ENCODE data around the gene CFAP61.

Gene CFAP61

DNA sequence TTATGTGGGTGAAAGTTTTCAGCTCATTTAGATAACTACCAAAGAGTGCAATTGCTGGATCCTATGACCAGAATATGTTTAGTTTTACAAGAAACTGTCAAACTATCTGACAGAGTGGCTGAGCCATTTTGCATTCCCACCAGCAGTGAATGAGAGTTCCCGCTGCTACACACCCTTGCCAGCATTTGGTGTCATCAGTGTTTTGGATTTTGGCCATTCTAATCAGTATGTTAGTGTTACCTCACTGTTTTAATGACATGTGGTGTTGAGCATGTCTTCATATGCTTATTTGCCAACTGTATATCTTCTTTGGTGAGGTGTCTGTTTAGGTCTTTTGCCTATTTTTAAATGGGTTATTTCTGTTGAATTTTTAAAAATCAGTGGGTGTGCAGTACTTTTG lies 120.9 kb downstream of the CFAP61 start:
- DNase-seq (ENCODE audit: low read depth): no peak

DNA sequence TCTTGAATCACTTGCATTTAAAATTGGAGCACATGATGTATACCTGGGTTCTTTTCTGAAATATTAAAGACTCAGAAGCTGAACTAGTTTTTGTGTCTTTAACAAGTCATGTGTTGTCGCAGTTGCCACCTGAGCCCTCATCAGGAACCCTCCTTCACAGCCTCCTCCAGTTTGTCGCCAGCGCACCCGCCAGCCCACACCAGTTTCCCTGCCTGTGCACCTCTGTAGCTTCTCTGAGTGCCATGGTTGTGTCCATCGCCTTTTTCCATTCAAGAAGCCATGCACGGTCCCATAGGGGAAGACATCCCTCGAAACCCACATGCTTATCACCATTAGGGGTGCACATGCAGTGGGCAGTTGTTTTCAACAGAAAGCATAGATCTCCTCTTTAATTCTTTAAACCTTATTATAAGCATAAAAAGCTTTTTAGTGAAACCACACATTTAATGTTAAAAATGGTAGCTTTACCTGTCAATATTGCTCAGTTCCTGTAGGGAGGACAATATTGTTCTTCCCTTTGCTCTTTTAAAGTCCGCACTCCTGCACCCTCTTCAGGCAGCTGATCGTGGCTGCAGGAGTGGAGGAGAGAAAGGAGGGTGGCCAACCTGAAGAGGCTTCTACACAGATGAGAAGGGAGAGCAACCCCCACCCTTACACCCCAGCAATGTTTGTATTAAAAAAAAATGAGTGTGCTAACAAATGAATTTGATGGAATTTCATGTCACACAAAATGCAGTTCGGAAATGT lies 121.9 kb downstream of the CFAP61 start:
- DNase-seq (ENCODE audit: low read depth): no peak

DNA sequence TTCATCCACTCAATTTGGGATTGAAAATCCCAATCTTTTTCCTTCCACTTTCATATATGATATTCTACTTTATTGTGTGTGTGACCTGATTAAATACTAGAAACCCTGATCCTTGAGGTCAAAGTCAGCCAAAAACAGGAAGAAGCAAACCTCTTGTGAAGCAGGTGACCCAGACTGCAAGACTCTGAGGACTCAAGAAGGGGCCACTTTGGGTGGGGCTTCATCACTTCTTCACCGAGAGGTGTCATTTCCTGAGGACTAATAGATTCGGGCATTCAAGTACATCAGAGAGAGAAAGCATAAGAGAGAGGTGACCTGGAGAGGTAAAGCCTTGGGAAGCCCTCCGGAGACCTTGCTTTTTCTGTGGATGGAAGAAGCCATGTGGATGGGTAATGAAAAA lies 129.0 kb downstream of the CFAP61 start:
- DNase-seq (ENCODE audit: low read depth): no peak

DNA sequence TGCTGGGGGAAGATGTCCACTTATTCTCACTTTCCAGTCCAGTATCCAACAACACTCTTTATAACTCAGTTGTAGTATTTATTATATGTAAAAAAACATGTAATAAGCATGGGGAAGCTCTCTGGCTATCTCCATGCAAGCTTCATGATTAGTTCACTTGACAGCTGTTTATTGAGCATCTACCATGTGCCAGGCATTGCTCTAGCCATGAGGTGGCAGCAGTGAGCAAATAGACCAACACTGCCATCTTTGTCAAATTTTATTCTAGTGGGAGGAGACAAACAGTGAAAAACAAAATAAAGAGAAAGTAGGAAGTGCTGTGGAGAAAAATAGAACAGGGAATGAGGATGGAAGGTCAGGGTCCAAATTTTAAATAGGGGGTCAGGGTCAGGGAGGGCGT lies 131.8 kb downstream of the CFAP61 start:
- peak; percentile 8 for DNase-seq (ENCODE audit: low read depth)

DNA sequence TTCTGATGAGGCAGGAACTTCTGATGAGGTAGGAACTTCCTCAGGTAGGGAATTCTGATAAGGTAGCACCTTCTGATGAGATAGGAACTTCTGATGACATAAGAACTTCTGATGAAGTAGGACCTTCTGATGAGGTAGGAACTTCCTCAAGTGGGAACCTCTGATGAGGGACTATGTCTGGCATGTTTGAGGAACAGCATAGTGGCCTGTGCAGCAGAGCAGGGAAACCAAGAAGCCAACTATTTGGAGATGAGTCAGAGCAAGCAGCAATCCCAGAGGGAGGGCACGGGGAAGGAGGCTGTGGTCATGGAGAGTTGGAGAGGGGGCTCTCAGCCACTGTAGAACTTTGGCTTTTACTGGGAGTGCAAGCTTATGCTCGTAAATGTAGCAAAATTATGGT lies 132.4 kb downstream of the CFAP61 start:
- no peak for DNase-seq (ENCODE audit: low read depth)

DNA sequence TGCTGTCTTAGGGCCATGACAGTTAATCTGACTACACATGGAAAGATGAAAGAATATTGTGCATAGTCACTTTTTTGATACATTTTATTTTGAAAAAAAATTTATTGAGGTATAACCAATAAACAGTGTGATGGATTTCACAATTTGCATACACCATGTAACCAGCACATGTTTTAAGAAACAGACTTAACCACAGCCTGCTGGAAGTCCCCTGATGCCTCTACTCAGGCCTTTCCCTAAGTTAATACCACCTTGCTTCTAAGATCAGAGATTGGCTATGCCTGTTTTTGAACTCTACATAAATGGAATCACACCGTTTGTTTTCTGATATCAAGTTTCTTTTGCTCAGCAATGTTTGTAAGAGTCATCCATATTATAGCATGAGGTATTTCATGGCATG lies 136.3 kb downstream of the CFAP61 start:
- DNase-seq (ENCODE audit: low read depth): no peak

DNA sequence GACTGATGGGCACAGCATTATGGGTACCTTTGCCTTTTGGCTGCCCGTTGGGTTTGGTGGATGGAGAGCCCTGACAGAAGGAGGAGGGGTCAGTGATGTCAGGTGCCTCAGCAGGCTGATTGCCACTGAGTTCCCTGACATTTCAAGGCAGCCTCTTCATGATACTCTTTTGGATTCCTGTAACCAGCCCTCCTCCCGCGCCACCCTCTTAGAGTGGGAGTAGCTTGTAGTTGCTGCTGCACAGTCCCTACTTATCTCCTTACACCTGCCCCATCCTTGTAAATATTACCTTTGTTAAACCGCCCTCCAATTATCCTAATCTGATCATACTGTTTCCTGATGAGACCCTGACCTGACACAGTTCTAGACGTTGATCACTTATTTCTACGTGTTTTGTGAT lies 140.0 kb downstream of the CFAP61 start:
- no peak for DNase-seq (ENCODE audit: low read depth)

DNA sequence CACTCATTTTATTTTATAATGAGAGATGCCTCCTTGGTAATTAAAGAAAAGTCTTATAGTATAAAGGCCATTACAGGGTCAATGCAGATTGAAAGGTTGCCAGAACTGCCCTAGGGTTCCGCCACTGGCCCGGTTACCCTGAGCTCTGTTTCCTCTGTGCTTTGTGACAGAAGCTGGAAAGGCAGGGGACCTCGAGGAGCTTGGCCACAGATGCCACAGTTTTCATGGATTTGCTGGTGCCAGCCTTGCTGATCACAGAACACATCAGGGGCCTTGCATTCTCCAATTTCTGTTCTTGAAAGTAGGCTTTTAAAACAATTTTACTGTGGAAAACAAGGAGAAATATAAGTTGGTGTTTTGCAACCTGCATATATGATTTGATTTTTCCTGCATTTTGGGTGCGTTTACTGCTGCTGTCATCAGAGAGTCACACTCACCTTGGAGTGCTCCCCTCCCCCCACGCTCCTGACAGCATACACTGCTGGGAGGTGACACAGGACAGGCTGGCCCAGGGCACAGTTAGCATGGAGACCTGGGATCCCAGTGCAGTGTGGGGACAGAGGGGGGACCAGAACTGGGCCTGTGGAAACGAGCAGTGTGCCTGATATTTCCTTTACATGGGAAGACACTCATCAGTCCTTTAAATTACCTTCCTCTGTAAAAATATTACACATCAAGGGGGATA lies 142.8 kb downstream of the CFAP61 start:
- DNase-seq (ENCODE audit: low read depth): no peak

DNA sequence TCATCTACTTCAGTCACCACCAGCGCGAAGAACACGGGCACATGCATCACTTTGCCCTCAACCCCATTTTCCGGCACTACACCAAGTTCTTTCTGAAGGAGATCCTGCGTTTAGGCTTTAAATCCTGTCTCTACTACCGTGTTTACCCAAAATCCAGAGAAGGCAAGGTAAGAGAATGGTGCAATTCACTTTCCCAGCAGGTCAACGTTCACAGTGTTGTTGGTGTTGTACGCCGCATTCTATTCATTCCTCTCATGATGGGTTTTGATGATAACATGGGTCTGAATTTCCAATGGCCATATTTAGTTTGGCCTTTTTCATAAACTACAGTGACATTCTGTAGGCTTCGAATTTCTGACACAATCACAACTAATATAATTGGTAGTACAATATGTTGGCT lies 144.3 kb downstream of the CFAP61 start:
- no peak for DNase-seq (ENCODE audit: low read depth)

DNA sequence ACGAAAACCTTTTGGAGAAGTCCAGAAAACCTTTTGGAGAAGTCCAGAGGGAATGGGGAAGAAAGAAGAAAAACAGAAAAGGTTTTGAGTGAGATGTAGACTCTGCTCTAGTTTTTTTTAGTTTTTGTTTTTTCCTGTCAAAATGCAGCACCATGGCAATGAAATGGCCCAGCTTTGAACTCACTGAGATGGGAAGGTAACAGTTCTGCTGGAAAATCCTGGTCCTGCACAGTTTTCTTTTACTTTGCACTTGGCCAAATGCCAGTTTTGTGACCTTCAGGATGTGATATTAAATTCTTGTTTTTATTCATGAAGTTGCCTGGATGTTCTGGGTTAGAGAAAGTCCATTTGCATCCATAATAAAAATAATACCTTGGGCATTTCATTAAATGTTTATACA lies 145.7 kb downstream of the CFAP61 start:
- DNase-seq (ENCODE audit: low read depth): no peak

DNA sequence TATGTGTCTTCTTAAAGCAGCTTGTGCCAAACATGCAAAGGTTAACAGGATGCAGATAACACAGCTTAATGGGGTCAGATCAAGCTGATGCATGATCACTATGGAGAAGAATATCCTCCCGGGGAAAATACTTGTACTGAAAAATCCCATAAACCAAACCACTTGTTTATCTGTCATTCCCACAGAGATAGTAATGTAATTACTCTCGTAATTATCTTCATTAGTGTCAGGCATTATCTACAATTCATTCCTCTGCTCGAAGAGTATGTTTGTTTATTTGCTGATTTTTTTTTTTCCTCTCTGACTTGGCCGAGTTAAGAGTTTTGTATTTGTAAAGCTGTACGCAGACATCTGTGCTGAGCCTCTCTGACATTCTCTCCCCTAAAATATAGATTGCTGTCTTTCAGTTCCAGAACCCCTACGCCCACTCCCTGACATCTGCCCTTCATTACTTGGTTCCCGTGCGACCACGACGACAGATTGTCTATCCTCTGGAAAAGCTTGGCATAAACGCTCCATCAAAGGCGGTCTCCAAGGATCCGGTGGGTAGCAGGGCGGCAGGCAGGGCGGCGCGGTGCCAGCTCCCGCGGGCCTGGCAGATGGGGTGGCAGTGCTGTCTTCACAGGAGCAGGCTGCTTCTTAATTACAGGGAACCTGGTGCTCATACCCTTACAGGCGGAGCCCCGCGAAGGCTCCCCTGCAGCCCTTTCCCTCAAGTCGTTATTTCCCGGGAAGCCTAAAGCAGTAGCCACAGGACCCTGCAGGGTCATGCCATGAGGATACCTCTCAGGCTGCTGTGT lies 147.2 kb downstream of the CFAP61 start:
- no peak for DNase-seq (ENCODE audit: low read depth)

DNA sequence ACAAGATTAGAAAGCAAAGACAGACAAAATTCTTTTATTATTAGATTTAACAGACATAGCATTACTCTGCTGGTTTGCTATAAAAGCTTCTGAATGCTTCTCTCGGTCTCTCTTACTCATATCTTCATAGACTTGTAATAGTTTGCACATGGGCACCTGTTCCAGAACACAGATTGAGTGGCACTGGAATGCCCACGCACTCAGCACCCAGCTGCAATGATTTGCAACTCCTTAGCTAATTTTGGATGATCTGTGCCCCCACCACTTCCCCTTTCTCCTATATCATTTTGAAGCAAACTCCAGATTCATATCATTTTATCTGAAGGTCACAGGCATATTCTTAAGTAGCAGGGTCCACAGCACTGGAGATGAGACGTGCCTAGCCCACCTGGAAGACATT lies 148.8 kb downstream of the CFAP61 start:
- DNase-seq (ENCODE audit: low read depth): no peak

DNA sequence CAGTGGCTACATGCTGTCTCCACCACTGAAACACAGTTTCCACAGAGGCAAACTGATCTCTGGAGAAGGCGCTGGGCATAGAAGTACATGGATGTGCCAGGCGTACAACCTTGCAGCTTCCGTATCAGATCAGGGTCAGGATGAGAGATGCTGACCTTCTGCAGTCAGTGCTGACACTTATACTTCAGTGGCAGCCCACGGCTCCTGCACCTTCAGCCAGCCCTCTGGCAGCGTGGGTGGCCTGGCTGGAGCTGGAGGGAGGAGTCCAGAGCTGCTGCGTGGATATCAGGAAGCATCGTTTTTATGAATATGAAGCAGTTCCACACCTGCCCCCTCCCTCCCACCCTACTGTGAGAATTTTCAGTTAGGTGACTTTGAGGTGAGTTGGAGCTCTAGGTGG lies 149.3 kb downstream of the CFAP61 start:
- DNase-seq (ENCODE audit: low read depth): no peak

DNA sequence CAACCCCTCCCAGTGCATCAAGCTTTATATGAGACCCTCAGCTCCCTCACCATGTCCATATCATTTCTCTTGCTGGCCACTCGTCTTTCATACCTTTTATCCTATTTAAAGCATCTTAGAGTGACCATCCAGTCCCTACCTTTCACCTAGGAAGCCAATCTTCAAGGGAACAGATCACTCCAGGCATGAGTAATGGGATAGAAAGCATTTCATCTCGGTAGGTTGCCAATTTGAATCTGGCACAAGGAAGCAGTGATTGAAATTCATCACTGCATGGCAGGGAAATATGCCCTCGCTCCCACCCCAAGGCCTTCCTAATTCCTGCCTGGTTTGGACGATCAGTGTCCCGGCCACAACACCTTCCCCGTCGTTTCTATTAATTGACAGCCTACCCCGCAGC lies 150.4 kb downstream of the CFAP61 start:
- DNase-seq (ENCODE audit: low read depth): no peak

DNA sequence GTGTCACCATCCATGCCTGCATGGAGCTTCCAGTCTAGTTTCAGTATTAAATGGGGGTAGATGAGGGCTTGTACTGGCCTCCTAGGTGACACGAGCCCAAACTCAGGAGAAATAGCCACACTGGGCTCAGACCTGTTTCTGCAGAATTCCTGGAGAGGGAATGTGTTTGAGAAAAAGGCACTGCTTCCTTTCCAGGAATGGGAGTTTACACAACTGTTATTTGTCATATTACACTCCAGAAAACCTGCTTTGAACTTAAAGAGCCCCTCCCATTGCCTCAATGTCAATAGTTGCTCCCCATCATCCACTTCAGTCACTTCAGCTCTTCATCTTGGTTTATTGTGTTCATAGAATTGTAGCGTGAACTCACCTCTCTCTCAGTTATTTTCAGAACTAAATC lies 151.5 kb downstream of the CFAP61 start:
- no peak for DNase-seq (ENCODE audit: low read depth)

DNA sequence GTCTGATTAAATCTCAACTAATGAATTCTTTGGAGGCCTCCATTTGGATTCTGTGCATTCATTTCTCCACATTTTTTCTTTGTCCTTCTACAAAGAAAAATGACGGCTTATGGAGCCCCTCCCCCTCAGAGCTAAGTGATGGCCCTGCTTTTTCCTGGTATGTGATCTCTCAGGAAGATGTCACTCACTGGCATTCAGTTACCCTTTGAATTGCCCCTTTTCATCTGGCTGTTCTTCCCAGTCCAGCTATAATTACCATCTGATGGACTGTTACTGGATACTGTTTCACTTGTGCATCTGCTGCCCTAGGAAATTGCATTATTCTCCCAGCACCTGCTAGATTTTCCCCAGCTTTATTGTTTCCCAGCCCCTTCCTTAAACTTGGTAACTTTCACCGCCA lies 151.9 kb downstream of the CFAP61 start:
- no peak for DNase-seq (ENCODE audit: low read depth)

DNA sequence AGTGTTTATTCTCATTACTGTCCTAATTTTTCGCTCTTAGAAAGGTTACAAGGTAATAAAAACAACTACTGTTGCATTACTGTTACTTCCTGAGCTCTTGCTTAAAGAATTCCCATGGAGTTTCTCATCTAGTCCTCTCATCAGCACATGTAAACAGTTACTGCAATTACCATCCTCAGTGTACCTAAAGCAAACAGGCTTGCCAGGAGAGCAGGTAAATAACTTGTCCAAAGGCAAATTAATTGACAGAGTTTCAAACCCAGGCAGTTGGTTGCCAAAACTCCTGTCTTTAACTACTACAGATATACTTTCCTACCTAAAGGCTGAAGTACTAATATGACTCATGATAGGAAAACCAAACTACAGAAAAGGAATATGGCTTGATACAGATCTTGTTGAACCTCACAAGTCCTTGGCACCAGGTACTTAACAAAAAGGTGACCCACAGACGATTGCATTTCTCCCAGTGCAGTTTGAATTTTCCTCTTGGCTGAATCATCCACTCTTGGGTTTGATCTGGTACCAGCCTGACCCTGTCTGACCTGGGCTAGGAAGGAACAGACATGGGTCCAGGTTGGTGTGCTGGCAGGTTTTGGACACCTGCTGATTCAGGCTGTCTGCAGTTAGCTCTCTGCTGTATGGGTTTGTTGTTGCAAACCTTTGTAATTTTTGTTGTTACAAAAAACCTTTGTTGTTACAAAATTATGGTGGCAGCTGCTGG lies 153.0 kb downstream of the CFAP61 start:
- no peak for DNase-seq (ENCODE audit: low read depth)

DNA sequence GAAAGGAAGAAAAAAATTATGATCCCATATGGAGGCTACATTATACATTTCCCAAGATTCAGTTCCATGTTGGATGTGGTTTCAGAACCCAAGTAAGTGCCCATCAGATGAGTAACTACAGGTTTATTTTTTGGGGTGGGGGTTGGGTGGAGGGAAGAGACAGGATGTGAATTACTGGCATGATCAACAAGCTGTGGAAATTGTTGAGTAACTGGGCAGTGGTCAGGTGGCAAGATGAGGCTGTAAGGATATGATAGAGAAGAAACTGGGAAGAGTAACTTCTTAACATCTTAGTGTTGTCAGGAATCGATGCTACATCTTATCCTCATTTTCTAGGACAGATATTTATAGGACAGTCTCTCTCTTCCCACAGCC lies 153.5 kb downstream of the CFAP61 start:
- DNase-seq (ENCODE audit: low read depth): no peak

DNA sequence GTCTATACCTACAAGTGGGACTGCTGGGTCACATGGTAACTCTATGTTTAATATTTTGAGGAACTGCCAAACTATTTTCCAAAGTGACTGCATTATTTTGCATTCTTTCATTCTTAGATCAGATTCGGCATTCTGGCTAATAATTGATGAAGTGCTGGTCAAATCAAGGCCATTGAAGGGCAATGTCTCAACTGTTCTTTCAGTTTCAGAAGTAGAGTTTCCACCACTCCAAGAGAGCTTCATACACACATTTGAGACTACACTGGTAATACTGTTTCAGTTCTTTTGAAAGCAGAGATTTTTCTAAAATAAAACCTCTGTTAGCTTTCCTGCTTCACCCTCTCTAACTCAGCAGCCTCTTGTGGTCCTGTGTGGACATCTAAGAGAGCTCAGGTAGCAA lies 154.5 kb downstream of the CFAP61 start:
- no peak for DNase-seq (ENCODE audit: low read depth)

DNA sequence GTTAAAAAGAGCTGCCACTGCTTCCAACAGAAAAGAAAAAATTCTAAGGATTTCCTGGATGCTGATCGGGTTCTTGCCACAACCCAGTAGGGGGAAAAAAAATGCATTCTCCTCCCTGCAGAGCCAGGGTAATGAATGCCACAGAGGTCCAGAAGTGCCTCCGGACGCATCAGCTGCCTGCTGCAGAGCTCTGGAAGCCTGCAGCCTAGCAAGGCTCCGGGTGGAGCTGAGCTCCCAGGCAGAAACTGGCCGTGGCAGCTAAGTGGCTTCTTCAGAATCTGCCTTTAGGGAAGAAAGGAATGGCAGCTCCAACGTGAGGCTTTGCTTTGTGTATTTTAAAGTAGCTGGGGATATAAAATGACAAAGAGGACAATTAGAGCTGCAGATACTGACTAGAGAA lies 155.0 kb downstream of the CFAP61 start:
- DNase-seq (ENCODE audit: low read depth): no peak

DNA sequence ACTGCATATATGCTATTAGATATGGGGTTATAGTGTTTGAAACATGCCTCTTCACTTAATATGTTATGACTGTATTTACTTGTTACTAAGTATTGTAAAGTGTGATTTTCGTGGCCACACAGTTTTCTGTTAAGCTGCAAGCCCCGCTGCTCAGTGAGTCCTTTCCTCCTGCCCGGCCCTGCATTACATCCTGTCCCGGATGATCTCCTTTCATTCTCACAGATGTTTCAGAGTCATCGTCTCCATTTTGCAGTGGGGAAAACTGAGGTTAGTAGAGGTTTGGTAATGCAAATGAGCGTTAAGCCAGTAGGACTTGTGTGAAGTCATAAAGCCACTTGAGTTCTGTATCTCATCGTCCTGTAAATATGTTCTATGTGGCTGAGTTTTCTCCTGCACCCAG lies 155.5 kb downstream of the CFAP61 start:
- no peak for DNase-seq (ENCODE audit: low read depth)

DNA sequence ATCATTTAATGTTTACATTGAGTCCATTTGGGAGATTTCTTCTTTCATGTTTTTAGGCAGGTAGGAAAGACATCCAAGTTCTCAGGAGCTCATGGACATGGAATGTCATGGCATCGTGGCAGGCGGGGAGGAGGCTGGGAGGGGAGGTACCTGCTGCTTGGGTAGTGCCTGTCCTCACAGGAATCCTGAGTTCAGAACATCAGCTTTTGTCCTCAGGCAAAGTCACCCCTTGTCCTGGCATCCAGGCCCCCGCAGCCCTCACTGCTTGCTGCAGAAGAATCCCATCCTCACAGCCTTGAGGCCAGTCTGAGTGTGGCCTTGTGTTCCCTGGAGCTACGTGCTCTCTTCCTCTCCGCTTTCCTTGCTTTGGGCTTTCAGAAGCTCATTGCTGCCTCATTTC lies 157.4 kb downstream of the CFAP61 start:
- DNase-seq (ENCODE audit: low read depth): no peak

DNA sequence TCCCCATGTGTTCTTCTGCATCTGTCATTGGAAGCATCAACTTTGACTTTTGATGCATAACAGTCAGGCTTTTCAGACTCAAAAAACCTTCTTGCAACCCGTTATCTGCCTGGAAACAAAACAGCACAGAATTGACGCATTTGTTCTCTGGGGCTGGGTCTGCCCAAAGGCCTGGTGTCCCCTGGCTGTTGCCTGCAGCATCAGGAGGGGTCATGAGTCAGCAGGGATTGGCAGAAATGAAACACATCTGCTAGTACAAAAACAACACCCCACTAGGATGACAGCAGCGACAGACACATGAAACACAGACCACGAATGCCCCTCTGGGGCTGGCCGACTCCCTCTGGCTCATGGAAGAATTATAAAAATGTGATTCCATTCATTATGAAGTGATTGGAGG lies 158.0 kb downstream of the CFAP61 start:
- DNase-seq (ENCODE audit: low read depth): no peak

All from CMK (cell line).